ENCODE measurements around the gene IL4R.
"Not testable (repeated sequence)": the region's sequence is repeated elsewhere in the genome, so short reads cannot be mapped to it uniquely, and the experiment has no call there.

Gene IL4R

DNA sequence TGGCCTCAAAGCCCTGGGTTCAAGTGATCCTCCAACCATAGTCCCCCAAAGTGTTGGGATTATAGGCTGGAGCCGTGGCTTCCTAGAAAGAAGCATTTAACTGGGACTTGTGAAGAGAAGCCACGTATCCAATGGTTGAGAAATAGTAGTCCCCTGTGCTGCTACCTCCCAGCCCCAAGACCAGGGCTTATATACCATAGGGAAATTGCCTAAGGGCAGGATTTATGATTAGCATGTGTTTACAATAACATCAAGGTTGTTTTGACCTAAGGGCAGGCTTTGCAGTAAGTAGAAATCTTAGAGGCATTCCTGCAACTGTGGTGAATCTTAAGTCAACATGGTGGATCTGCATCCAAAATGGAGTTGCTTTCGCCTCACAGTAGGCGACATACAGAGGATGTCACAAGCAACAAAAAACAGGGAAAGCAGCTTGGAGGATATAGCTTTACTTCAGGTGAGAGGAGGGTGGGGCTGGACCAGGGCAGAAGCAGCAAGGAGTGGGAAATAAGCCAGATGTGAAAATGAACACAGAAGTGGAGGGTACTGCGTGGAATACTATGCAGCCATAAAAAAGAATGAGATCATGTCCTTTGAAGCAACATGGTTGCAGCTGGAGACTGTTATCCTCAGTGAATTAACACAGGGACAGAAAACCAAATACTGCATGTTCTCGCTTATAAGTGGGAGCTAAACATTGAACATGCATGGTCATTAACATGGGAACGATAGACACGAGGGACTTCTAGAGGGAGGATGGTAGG, 26.5 kb upstream of the IL4R start:
- peaks cover 3% of the 10 kb centered on the region; the same call in 1 of the 2 replicates for H3F3A ChIP-seq (ENCODE audit: control insufficient read depth, insufficient read depth)
- TF ChIP-seq EZH2phosphoT487 (IDR thresholded peaks at IDR 0.05; ENCODE audit: borderline replicate concordance, low read length) (no peak), CTCF (IDR thresholded peaks at IDR 0.05; ENCODE audit: low read depth, low read length, poor library complexity, severe bottlenecking) (no peak)
- no peak overlapping the region; the same call in 1 of the 2 replicates for H3K4me2 ChIP-seq (ENCODE audit: low read length)
- H3K27ac ChIP-seq (ENCODE audit: low read depth, low read length): no peak overlapping the region
- no peaks in the 10 kb centered on the region for H3K27me3 ChIP-seq (ENCODE audit: control insufficient read depth, low read length)
- no peaks in the 10 kb centered on the region for H3K9me2 ChIP-seq (replicated peaks; ENCODE audit: control insufficient read depth, low read length)
- no peaks in the 10 kb centered on the region for H3K9me3 ChIP-seq (ENCODE audit: control insufficient read depth, insufficient read depth, low read length)
- peaks cover 57% of the 10 kb centered on the region for H3K4me1 ChIP-seq (ENCODE audit: control insufficient read depth, low read length)
- H3K4me3 ChIP-seq (ENCODE audit: low read length): no peak overlapping the region
- no peaks in the 10 kb centered on the region for H3K79me2 ChIP-seq (ENCODE audit: control insufficient read depth, low read length)
- H4K20me1 ChIP-seq (ENCODE audit: control insufficient read depth, insufficient read depth, low read depth, low read length): no peaks in the 10 kb centered on the region
- H3K36me3 ChIP-seq (ENCODE audit: control insufficient read depth, low read length): no peaks in the 10 kb centered on the region

DNA sequence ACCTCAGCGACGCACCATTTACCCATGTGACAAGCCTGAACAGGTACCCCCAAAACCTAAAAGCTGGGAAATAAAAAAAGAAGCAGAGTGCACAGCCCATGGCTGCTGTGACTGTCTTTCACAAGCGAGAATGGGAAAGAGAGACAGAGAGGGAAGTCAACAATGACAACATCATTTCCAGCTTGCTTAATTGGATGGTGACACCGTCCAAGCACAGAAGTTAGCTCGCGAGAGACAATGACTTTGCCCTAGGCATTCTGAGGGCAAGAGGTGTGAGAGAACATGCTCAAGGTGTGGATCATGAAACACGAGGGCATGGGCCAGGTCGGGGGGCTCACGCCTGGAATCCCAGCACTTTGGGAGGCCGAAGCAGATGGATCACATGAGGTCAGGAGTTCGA, 25.9 kb upstream of the IL4R start:
- H3K79me2 ChIP-seq (ENCODE audit: control insufficient read depth, low read length): no peaks in the 10 kb centered on the region
- H3K4me2 ChIP-seq (ENCODE audit: low read length): no peak overlapping the region
- peaks cover 3% of the 10 kb centered on the region; the same call in 1 of the 2 replicates for H3F3A ChIP-seq (ENCODE audit: control insufficient read depth, insufficient read depth)
- H3K36me3 ChIP-seq (ENCODE audit: control insufficient read depth, low read length): no peaks in the 10 kb centered on the region
- no peaks in the 10 kb centered on the region for H3K9me3 ChIP-seq (ENCODE audit: control insufficient read depth, insufficient read depth, low read length)
- H3K27ac ChIP-seq (ENCODE audit: low read depth, low read length): no peak overlapping the region
- no peaks in the 10 kb centered on the region for H4K20me1 ChIP-seq (ENCODE audit: control insufficient read depth, insufficient read depth, low read depth, low read length)
- H3K9me2 ChIP-seq (replicated peaks; ENCODE audit: control insufficient read depth, low read length): no peaks in the 10 kb centered on the region
- peaks cover 52% of the 10 kb centered on the region for H3K4me1 ChIP-seq (ENCODE audit: control insufficient read depth, low read length)
- no peak for TF ChIP-seq CTCF (IDR thresholded peaks at IDR 0.05; ENCODE audit: low read depth, low read length, poor library complexity, severe bottlenecking)
- no peak for TF ChIP-seq EZH2phosphoT487 (IDR thresholded peaks at IDR 0.05; ENCODE audit: borderline replicate concordance, low read length)
- no peaks in the 10 kb centered on the region for H3K27me3 ChIP-seq (ENCODE audit: control insufficient read depth, low read length)
- H3K4me3 ChIP-seq (ENCODE audit: low read length): no peak overlapping the region

- not testable (repeated sequence) for H4K20me1 ChIP-seq (ENCODE audit: control insufficient read depth, insufficient read depth, low read depth, low read length); H3K9me2 ChIP-seq (replicated peaks; ENCODE audit: control insufficient read depth, low read length); H3K4me3 ChIP-seq (ENCODE audit: low read length); H3K27me3 ChIP-seq (ENCODE audit: control insufficient read depth, low read length); H3K36me3 ChIP-seq (ENCODE audit: control insufficient read depth, low read length); H3K27ac ChIP-seq (ENCODE audit: low read depth, low read length); H3K79me2 ChIP-seq (ENCODE audit: control insufficient read depth, low read length); H3K4me2 ChIP-seq (ENCODE audit: low read length); H3F3A ChIP-seq (ENCODE audit: control insufficient read depth, insufficient read depth); H3K9me3 ChIP-seq (ENCODE audit: control insufficient read depth, insufficient read depth, low read length)
- peaks cover 51% of the 10 kb centered on the region for H3K4me1 ChIP-seq (ENCODE audit: control insufficient read depth, low read length)
Observed at GRCh38 chr16:27288313-27288712, 25.5 kb upstream of the IL4R start.

DNA sequence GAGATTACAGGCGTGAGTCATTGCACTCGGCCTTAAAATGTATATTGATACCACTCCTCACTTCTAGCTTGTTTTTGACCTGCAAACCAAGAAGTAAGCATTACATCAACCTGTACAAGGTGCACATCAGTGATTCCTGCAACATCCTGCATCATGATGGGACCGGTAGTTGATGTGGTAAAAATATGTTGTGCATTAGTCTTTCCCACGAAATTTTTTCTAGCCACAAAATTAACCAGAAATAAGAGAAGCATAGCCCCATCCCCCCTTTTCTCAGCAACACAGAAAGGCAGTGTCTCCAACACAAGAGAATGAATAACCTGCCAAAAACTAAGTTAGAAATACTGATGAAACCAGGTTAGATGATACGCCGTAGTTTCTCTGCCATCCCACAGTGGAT, 24.1 kb upstream of the IL4R start:
- no peak overlapping the region for H3K4me3 ChIP-seq (ENCODE audit: low read length)
- H3F3A ChIP-seq (ENCODE audit: control insufficient read depth, insufficient read depth): peaks cover 9% of the 10 kb centered on the region; the same call in 1 of the 2 replicates
- H3K9me3 ChIP-seq (ENCODE audit: control insufficient read depth, insufficient read depth, low read length): no peaks in the 10 kb centered on the region
- no peaks in the 10 kb centered on the region for H3K27me3 ChIP-seq (ENCODE audit: control insufficient read depth, low read length)
- H4K20me1 ChIP-seq (ENCODE audit: control insufficient read depth, insufficient read depth, low read depth, low read length): no peaks in the 10 kb centered on the region
- H3K4me2 ChIP-seq (ENCODE audit: low read length): peak overlapping the region; percentile 18; the same call in 1 of the 2 replicates
- H3K4me1 ChIP-seq (ENCODE audit: control insufficient read depth, low read length): peaks cover 44% of the 10 kb centered on the region
- H3K79me2 ChIP-seq (ENCODE audit: control insufficient read depth, low read length): no peaks in the 10 kb centered on the region
- H3K36me3 ChIP-seq (ENCODE audit: control insufficient read depth, low read length): no peaks in the 10 kb centered on the region
- no peak overlapping the region for H3K27ac ChIP-seq (ENCODE audit: low read depth, low read length)
- no peaks in the 10 kb centered on the region for H3K9me2 ChIP-seq (replicated peaks; ENCODE audit: control insufficient read depth, low read length)
- TF ChIP-seq CTCF (IDR thresholded peaks at IDR 0.05; ENCODE audit: low read depth, low read length, poor library complexity, severe bottlenecking) (no peak), EZH2phosphoT487 (IDR thresholded peaks at IDR 0.05; ENCODE audit: borderline replicate concordance, low read length) (no peak)

Data from DOHH2 (cell line).